ENCODE measurements around the gene OR2C3.

Gene OR2C3

DNA sequence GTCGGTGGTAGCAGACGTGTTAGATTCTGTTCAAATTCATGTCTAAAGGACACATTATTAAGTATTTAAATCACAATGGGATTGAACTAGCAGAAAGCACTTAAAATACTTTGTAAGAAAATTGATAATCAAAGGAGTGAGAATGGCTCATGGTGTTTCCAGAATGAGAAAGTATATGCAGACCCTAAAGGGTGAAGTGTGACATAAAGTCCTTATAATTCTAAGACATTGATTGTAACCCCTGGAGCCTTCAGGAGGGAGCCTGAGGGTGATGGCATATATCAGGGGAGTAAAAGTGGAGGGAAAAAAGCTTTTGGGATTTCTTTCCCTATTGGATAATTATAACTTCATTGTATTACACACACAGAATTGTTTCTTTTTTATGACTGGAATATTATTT, at the start of gene OR2C3:
OR2C3 (minus strand) TSS at position 101 of the 400 bp plus-strand sequence. CDS start 3,929 bp downstream, outside the sequence.
- TF ChIP-seq, protein P1, sequence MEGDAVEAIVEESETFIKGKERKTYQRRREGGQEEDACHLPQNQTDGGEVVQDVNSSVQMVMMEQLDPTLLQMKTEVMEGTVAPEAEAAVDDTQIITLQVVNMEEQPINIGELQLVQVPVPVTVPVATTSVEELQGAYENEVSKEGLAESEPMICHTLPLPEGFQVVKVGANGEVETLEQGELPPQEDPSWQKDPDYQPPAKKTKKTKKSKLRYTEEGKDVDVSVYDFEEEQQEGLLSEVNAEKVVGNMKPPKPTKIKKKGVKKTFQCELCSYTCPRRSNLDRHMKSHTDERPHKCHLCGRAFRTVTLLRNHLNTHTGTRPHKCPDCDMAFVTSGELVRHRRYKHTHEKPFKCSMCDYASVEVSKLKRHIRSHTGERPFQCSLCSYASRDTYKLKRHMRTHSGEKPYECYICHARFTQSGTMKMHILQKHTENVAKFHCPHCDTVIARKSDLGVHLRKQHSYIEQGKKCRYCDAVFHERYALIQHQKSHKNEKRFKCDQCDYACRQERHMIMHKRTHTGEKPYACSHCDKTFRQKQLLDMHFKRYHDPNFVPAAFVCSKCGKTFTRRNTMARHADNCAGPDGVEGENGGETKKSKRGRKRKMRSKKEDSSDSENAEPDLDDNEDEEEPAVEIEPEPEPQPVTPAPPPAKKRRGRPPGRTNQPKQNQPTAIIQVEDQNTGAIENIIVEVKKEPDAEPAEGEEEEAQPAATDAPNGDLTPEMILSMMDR (IDR thresholded peaks at IDR 0.05) = no peak
- Histone ChIP-seq H3K4me3 (ENCODE audit: low read depth, low read length) (no peak within 1 kb of the TSS), H2AFZ (no peak within 1 kb of the TSS), H3K9me3 (ENCODE audit: control insufficient read depth, low read length) (no peaks in the 10 kb centered on the region), H3K9ac (no peak within 1 kb of the TSS), H3K79me2 (no peaks in the 10 kb centered on the region), H3K27me3 (ENCODE audit: control insufficient read depth, insufficient read depth, low read length) (no peaks in the 10 kb centered on the region), H3K4me2 (ENCODE audit: low read length) (no peak within 1 kb of the TSS), H3K4me1 (no peaks in the 10 kb centered on the region), H3K36me3 (ENCODE audit: control insufficient read depth, insufficient read depth, low read length) (no peaks in the 10 kb centered on the region), H3K27ac (no peak within 1 kb of the TSS)

DNA sequence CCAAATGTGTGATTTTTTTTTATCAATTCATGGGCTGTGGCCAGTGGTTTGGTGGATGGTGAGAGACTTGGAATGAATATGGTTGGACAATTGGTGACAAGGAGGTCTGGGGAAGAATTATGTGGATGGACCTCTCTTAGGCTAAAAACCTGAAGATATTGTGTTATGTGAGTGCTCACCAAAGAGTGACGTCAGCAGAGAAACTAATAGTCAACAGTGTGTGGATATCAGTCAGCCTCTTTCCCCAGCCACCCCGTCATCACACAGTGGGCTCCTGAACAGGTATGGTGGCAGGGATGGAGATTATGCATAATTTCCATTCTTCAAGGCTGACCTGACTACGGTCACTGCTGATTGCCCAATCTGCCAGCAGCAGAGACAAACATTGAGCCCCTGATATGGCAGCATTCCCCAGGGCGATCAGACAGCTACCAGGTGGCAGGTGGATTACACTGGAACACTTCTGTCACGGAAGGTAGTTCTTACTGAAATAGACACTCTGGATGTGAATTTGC, 42.8 kb upstream of the OR2C3 start:
- no peaks in the 10 kb centered on the region for H3K36me3 ChIP-seq (ENCODE audit: control insufficient read depth, insufficient read depth, low read length)
- no peak overlapping the region for H3K4me3 ChIP-seq (ENCODE audit: low read depth, low read length)
- H3K9ac ChIP-seq = no peak overlapping the region
- TF ChIP-seq, protein P1 (IDR thresholded peaks at IDR 0.05) = no peak
- no peaks in the 10 kb centered on the region for H3K4me1 ChIP-seq
- H3K27ac ChIP-seq = no peak overlapping the region
- no peak overlapping the region for H3K4me2 ChIP-seq (ENCODE audit: low read length)
- no peaks in the 10 kb centered on the region for H3K79me2 ChIP-seq
- no peaks in the 10 kb centered on the region for H3K9me3 ChIP-seq (ENCODE audit: control insufficient read depth, low read length)
- H2AFZ ChIP-seq = no peak overlapping the region
- no peaks in the 10 kb centered on the region for H3K27me3 ChIP-seq (ENCODE audit: control insufficient read depth, insufficient read depth, low read length)

DNA sequence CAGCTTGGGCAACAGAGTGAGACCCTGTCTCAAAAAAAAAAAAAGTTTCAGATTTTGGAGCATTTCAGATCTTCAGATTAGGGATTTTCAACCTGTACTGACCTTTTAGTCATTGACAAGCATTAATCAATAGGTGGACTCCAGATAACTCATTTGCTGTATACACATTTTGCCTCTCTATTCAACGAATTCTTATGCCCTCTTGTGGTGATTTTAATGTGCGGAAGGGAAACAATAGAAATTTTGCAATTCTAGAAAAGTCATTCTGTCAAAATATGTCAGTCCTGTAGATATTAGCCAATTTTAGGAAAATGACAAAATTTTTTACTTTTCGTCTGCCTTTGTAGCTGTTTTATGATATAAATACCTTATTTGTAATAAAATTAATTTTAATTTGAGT, 40.3 kb upstream of the OR2C3 start:
- H3K4me1 ChIP-seq = no peaks in the 10 kb centered on the region
- H3K9me3 ChIP-seq (ENCODE audit: control insufficient read depth, low read length) = no peaks in the 10 kb centered on the region
- H3K36me3 ChIP-seq (ENCODE audit: control insufficient read depth, insufficient read depth, low read length) = no peaks in the 10 kb centered on the region
- H3K27ac ChIP-seq = no peak overlapping the region
- H3K4me2 ChIP-seq (ENCODE audit: low read length) = no peak overlapping the region
- H3K79me2 ChIP-seq = no peaks in the 10 kb centered on the region
- H3K4me3 ChIP-seq (ENCODE audit: low read depth, low read length) = no peak overlapping the region
- no peak overlapping the region for H3K9ac ChIP-seq
- H3K27me3 ChIP-seq (ENCODE audit: control insufficient read depth, insufficient read depth, low read length) = no peaks in the 10 kb centered on the region
- TF ChIP-seq, protein P1 (IDR thresholded peaks at IDR 0.05) = no peak
- H2AFZ ChIP-seq = no peak overlapping the region

DNA sequence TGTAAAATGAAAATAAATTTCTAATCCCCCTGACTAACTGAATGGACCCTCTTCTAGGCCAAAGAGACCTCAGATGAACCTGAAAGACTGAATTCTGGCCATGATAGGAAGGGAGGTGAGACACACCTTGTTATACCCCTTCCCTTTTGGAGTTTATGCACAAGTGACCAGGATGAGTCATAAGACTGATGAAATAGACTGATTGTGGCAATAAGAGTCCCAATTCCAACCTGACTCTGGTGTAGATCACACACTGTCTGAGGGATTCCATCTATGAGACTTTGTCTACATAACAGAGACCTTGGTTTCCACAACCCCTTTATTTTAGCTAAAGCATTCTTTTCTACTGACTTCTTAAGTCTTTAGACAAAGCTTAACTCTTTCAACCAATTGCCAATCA, 38.4 kb upstream of the OR2C3 start:
- TF ChIP-seq, protein P1 (IDR thresholded peaks at IDR 0.05) = no peak
- Histone ChIP-seq H3K9me3 (ENCODE audit: control insufficient read depth, low read length) (no peaks in the 10 kb centered on the region), H3K27ac (no peak overlapping the region), H3K27me3 (ENCODE audit: control insufficient read depth, insufficient read depth, low read length) (no peaks in the 10 kb centered on the region), H3K4me1 (no peaks in the 10 kb centered on the region), H3K79me2 (no peaks in the 10 kb centered on the region), H3K4me3 (ENCODE audit: low read depth, low read length) (no peak overlapping the region), H3K36me3 (ENCODE audit: control insufficient read depth, insufficient read depth, low read length) (no peaks in the 10 kb centered on the region), H2AFZ (no peak overlapping the region), H3K4me2 (ENCODE audit: low read length) (no peak overlapping the region), H3K9ac (no peak overlapping the region)

DNA sequence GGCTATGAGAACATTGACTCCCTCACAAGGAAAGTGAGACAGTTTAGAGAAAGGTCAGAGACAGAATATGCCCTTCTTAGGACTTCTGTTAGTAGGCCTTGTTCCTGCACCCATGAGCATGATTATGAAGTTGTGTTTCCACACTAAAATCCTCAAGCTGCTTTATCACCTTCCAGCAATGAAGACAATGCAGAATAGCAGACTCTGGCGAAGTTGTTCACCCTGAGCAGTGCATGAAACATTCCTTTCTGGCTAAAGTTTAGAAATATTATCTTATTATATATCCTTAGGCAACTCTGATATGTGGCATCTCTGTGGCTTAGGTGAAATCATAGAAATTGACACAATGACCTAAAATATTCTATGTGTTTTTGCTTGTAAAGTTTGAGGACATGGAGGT, 38.0 kb upstream of the OR2C3 start:
- Histone ChIP-seq H3K36me3 (ENCODE audit: control insufficient read depth, insufficient read depth, low read length) (no peaks in the 10 kb centered on the region), H3K27ac (no peak overlapping the region), H3K27me3 (ENCODE audit: control insufficient read depth, insufficient read depth, low read length) (no peaks in the 10 kb centered on the region), H3K4me2 (ENCODE audit: low read length) (no peak overlapping the region), H3K79me2 (no peaks in the 10 kb centered on the region), H3K4me3 (ENCODE audit: low read depth, low read length) (no peak overlapping the region), H3K9me3 (ENCODE audit: control insufficient read depth, low read length) (no peaks in the 10 kb centered on the region), H3K9ac (no peak overlapping the region), H3K4me1 (no peaks in the 10 kb centered on the region), H2AFZ (no peak overlapping the region)
- TF ChIP-seq, protein P1 (IDR thresholded peaks at IDR 0.05) = no peak
